ENCODE measurements around the gene CBY3.

DNA sequence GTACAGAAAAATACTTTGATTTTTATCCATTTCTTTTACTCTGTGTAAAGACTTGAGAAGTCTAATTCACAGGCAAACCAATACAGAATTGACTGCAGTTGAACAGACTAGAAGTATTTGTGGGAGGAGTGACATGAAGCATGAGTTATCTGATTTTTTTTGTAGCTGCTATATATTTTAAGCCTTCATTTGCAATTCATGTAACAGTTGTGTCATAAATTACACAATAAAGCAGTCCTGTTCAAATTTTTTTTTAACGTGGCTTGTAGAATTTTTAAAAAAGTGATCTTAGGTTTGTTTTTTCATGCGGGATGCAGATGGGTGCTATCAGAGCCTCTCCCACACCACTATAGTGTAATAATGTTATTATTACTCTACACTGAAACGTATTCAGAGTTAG is 48.9 kb upstream of the CBY3 start:
- no peak for TF ChIP-seq YY1 (IDR thresholded peaks at IDR 0.05; ENCODE audit: insufficient read depth, insufficient read length)
- no peak for TF ChIP-seq SUZ12 (IDR thresholded peaks at IDR 0.05; ENCODE audit: extremely low read depth, insufficient read depth, insufficient read length)
- TF ChIP-seq ZNF274 (IDR thresholded peaks at IDR 0.05; ENCODE audit: low read depth, low read length): no peak

All from NT2/D1 (cell line).